HepG2 (cell line): ENCODE measurements around the gene PLPPR3. TPM values are rescaled to one million over a fixed set of nuclear protein-coding genes. Genes with fewer than 3 reads are reported as not detected.

ENCODE experiments used
- ATAC-seq: fragments of 200-7000 bp; cut with Tn5 transposase; 3 replicates; pipeline ENCODE4 v1.9.1; 2020; ENCODE audit warnings: mild to moderate bottlenecking, moderate library complexity
- BruUV-seq: library from RNA; stranded (reverse); fragments of 400-500 nt; replicated peaks from 2 replicates; lab custom pipeline; 2021; lab: Mats Ljungman, UMichigan
- CTCF ChIA-PET: fragments of 300-600 bp; formaldehyde crosslinking; extraction: SDS; loops from one replicate; lab custom pipeline; 2021; ENCODE audit warnings: low total read pairs, inconsistent platforms, low intra/inter-chr PET ratio; lab: Yijun Ruan, JAX
- POLR2A ChIA-PET: fragments of 350-600 bp; sonication (Branson Sonifier 250); formaldehyde crosslinking; loops from one replicate; lab custom pipeline; 2020; ENCODE audit warnings: antibody characterized with exemption, inconsistent platforms; lab: Yijun Ruan, JAX
- DNase-seq: peaks from one replicate; pipeline ENCODE4 v3.0.0-alpha.2; 2015; ENCODE audit warnings: low spot score
- FAIRE-seq: peaks from 3 replicates; lab custom pipeline; 2011; peaks lifted over from hg19 to GRCh38; lab: Jason Lieb, UNC
- H2AFZ ChIP-seq: one replicate; pipeline ENCODE4 v1.6.1; 2011; ENCODE audit warnings: low read length, inconsistent platforms
- H3K27ac ChIP-seq: fragments of 300-600 bp; 3 replicates; pipeline ENCODE4 v1.8.0; 2011; ENCODE audit warnings: mixed run types, mild to moderate bottlenecking, mixed read lengths, low read length, inconsistent platforms; ENCODE audit not compliant: insufficient read depth; ENCODE audit errors: extremely low read length
- H3K27me3 ChIP-seq, 2 experiments: fragments of 200-600 bp in 1 of 2; 2 replicates in 1 of 2; 3 replicates in 1 of 2; pipeline versions ENCODE4 v1.6.0 to v1.8.0; 2011; ENCODE audit warnings: low read length in 2 of 2, mild to moderate bottlenecking in 2 of 2, moderate library complexity in 2 of 2, inconsistent platforms in 1 of 2; ENCODE audit not compliant: insufficient read depth in 2 of 2, control insufficient read depth in 1 of 2
- H3K36me3 ChIP-seq, 2 experiments: fragments of 200-600 bp in 1 of 2; replicated peaks in 1 of 2; 2 replicates in 1 of 2; 3 replicates in 1 of 2; pipeline versions ENCODE4 v1.5.1 to v1.8.0; 2011; ENCODE audit warnings: low read length in 2 of 2, inconsistent platforms in 1 of 2; ENCODE audit not compliant: insufficient read depth in 2 of 2, control insufficient read depth in 1 of 2
- H3K4me1 ChIP-seq: 2 replicates; pipeline ENCODE4 v1.5.1; 2012; ENCODE audit warnings: low read length, inconsistent platforms; ENCODE audit not compliant: insufficient read depth
- H3K4me2 ChIP-seq: 2 replicates; pipeline ENCODE4 v1.6.0; 2011; ENCODE audit warnings: low read depth, low read length, inconsistent platforms
- H3K4me3 ChIP-seq, 3 experiments: fragments of 200-600 bp in 1 of 3; sonication (generic), shearing (Covaris generic) in 1 of 3; replicated peaks in 1 of 3; 2 replicates each; pipeline ENCODE4 v1.5.1; 2011 to 2016; ENCODE audit warnings: low read length in 3 of 3, inconsistent platforms in 2 of 3, low read depth in 2 of 3, mild to moderate bottlenecking in 2 of 3, control low read depth in 1 of 3, mixed read lengths in 1 of 3; ENCODE audit not compliant: insufficient read depth in 1 of 3
- H3K79me2 ChIP-seq: one replicate; pipeline ENCODE4 v1.6.1; 2011; ENCODE audit warnings: low read length, inconsistent platforms; ENCODE audit not compliant: insufficient read depth
- H3K9ac ChIP-seq: 2 replicates; pipeline ENCODE4 v1.6.0; 2011; ENCODE audit warnings: mild to moderate bottlenecking, low read depth, low read length, inconsistent platforms; ENCODE audit not compliant: insufficient read depth
- H3K9me3 ChIP-seq: 2 replicates; pipeline ENCODE4 v1.5.1; 2012; ENCODE audit warnings: mild to moderate bottlenecking, low read length
- H4K20me1 ChIP-seq: 2 replicates; pipeline ENCODE4 v1.6.0; 2011; ENCODE audit warnings: inconsistent platforms, mild to moderate bottlenecking, low read length, moderate library complexity; ENCODE audit not compliant: insufficient read depth
- BRCA1 ChIP-seq: sonication (generic); formaldehyde crosslinking; IDR thresholded peaks from 2 replicates; pipeline ENCODE4 v1.4.0; 2020; ENCODE audit warnings: missing genetic modification reagents
- GFI1 ChIP-seq: sonication (generic); formaldehyde crosslinking; IDR thresholded peaks from 2 replicates; pipeline ENCODE4 v1.5.0; 2020; ENCODE audit warnings: missing genetic modification reagents, mild to moderate bottlenecking, borderline replicate concordance
- HNRNPL ChIP-seq: fragments of 200-400 bp; formaldehyde crosslinking; IDR thresholded peaks from 2 replicates; pipeline ENCODE4 v1.6.1; 2017; ENCODE audit warnings: mild to moderate bottlenecking, low read depth, low read length
- HOXA7 ChIP-seq: sonication (generic); formaldehyde crosslinking; IDR thresholded peaks from 2 replicates; pipeline ENCODE4 v1.8.1; 2022; ENCODE audit warnings: mild to moderate bottlenecking, missing genetic modification reagents, moderate library complexity
- KMT2A ChIP-seq: sonication (generic); formaldehyde crosslinking; IDR thresholded peaks from 2 replicates; pipeline ENCODE4 v1.4.0; 2020; ENCODE audit warnings: missing genetic modification reagents
- NFKBIZ ChIP-seq: IDR thresholded peaks from 2 replicates; pipeline ENCODE4 v1.6.1; 2018; ENCODE audit warnings: missing genetic modification reagents, missing compliant biosample characterization
- SPEN ChIP-seq: sonication (generic); formaldehyde crosslinking; IDR thresholded peaks from 2 replicates; pipeline ENCODE4 v1.5.1; 2020; ENCODE audit warnings: low read depth, mild to moderate bottlenecking, missing genetic modification reagents
- SRSF4 ChIP-seq: fragments of 200-400 bp; formaldehyde crosslinking; IDR thresholded peaks from one replicate; pipeline ENCODE4 v1.6.1; 2018; ENCODE audit warnings: mild to moderate bottlenecking, low read depth, low read length, moderate library complexity; ENCODE audit not compliant: poor library complexity, severe bottlenecking
- YY1 ChIP-seq: IDR thresholded peaks from 2 replicates; pipeline ENCODE4 v1.6.1; 2011; ENCODE audit warnings: low read length, low read depth, moderate library complexity, mild to moderate bottlenecking; ENCODE audit not compliant: insufficient read depth, insufficient replicate concordance
- ZBTB7B ChIP-seq: sonication (generic); formaldehyde crosslinking; IDR thresholded peaks from 2 replicates; pipeline ENCODE4 v1.4.0; 2020; ENCODE audit warnings: missing genetic modification reagents
- ZNF607 ChIP-seq: sonication (generic); formaldehyde crosslinking; IDR thresholded peaks from 2 replicates; pipeline ENCODE4 v1.5.1; 2020; ENCODE audit warnings: missing genetic modification reagents, mild to moderate bottlenecking, borderline replicate concordance
- ZSCAN21 ChIP-seq: sonication (generic); formaldehyde crosslinking; IDR thresholded peaks from 2 replicates; pipeline ENCODE4 v1.8.0; 2022; ENCODE audit warnings: mild to moderate bottlenecking, missing genetic modification reagents, moderate library complexity, borderline replicate concordance
- ZSCAN9 ChIP-seq: IDR thresholded peaks from 2 replicates; pipeline ENCODE4 v1.6.1; 2016; ENCODE audit warnings: borderline replicate concordance
- WGBS: methylation state at CpG from one replicate; pipeline ENCODE4 v1.1.6; 2017; ENCODE audit warnings: low lambda C conversion rate; 5-methylcytosine and 5-hydroxymethylcytosine counted together
- in situ Hi-C: cut with HindIII; loops from 2 replicates; pipeline ENCODE4 v1.10.0; 2017; ENCODE audit warnings: low pct_unique_long_range_greater_than_20kb; ENCODE audit not compliant: extremely low pct_ligation_motif_present
- intact Hi-C: fragments of 100-400 bp; cut with micrococcal nuclease; formaldehyde crosslinking; loops from one replicate; pipeline ENCODE4 v1.10.0; 2022; ENCODE audit not compliant: unreplicated experiment
- polyA plus RNA-seq, 8 experiments: library from polyadenylated mRNA; depleted of rRNA in 3 of 8; stranded (reverse) in 7 of 8; unstranded in 1 of 8; fragments of >200 nt; fragmentation: Illumina TruSeq in 4 of 8; extraction: Trizol in 4 of 8; gene quantifications; 2 replicates each; pipeline versions ENCODE4 v1.2.1 to v1.2.3, GENCODE V29; 2011 to 2016; ENCODE audit warnings: low read depth in 4 of 8, missing spikeins in 1 of 8, mixed read lengths in 1 of 8; ENCODE audit not compliant: insufficient read depth in 1 of 8
- total RNA-seq, 5 experiments: library from RNA; depleted of rRNA; stranded (reverse); fragments of >200 nt; fragmentation: Illumina TruSeq; extraction: Trizol; gene quantifications; 2 replicates each; pipeline ENCODE4 v1.2.3, GENCODE V29; 2016; ENCODE audit warnings: low read depth in 1 of 5
- TF ChIP-seq, protein P1 (sequence below): sonication (generic); formaldehyde crosslinking; IDR thresholded peaks from 2 replicates; pipeline ENCODE4 v1.5.1; 2020; ENCODE audit warnings: mild to moderate bottlenecking, missing genetic modification reagents, moderate library complexity
- TF ChIP-seq, protein P2 (sequence below): IDR thresholded peaks from 2 replicates; pipeline ENCODE4 v1.6.1; 2016; ENCODE audit warnings: mild to moderate bottlenecking, missing biosample characterization, missing genetic modification reagents

PLPPR3 gene
- total and polyA plus RNA-seq, 2 of the 13 experiments (the other 11 are each of a cell fraction or from before 2014, with no cell fraction given) = 0.07 to 0.16 TPM

DNA sequence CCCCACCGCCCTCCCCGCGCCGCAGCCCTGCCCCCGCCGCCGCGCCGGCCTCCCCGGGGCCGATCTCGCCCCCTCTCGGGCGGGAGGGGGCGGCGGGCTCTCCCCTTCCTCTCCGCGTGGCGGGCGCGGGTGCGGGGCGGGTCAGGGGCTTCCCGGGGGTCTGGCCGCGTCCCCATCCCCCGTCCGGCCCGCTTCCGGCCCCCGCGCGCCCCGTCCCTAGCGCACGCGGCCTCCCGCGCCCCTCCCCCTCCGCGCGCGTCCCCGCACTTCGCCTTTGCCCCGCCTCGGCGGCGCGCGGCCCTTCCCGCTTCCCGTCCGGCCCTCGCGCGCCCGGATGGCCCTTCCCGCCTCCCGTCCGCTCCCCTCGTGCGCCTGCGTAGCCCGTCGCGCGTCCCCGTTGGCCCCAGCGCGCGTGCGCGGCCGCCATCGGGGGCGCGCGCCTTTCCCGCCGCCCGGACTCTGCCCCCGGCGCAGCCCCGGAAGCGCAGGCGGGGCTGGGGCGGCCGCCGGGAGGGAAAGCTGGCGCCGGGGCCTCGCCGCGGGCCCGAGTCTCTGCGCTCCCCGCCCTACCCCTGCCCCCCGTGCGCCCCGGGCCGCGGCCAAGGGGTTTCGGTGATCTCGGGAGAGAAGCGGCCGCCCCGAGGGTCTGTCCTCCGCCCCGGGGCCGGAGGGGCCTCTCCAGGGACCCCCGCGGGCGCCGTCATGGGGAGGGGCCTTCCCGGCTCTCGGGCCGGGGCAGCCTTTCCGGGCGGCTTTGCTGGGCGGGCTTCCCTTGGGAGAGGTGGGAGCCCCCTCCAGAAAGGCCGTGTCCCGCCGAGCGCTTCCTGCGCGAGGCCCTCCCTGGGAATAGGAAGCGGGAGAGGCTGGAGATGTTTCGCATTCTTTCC lies 24.0 kb downstream of the PLPPR3 start (continued):
- TF ChIP-seq, protein P1, sequence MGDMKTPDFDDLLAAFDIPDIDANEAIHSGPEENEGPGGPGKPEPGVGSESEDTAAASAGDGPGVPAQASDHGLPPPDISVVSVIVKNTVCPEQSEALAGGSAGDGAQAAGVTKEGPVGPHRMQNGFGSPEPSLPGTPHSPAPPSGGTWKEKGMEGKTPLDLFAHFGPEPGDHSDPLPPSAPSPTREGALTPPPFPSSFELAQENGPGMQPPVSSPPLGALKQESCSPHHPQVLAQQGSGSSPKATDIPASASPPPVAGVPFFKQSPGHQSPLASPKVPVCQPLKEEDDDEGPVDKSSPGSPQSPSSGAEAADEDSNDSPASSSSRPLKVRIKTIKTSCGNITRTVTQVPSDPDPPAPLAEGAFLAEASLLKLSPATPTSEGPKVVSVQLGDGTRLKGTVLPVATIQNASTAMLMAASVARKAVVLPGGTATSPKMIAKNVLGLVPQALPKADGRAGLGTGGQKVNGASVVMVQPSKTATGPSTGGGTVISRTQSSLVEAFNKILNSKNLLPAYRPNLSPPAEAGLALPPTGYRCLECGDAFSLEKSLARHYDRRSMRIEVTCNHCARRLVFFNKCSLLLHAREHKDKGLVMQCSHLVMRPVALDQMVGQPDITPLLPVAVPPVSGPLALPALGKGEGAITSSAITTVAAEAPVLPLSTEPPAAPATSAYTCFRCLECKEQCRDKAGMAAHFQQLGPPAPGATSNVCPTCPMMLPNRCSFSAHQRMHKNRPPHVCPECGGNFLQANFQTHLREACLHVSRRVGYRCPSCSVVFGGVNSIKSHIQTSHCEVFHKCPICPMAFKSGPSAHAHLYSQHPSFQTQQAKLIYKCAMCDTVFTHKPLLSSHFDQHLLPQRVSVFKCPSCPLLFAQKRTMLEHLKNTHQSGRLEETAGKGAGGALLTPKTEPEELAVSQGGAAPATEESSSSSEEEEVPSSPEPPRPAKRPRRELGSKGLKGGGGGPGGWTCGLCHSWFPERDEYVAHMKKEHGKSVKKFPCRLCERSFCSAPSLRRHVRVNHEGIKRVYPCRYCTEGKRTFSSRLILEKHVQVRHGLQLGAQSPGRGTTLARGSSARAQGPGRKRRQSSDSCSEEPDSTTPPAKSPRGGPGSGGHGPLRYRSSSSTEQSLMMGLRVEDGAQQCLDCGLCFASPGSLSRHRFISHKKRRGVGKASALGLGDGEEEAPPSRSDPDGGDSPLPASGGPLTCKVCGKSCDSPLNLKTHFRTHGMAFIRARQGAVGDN = peak; percentile 10
- TF ChIP-seq ZNF607 (CRISPR knock-in tag) (no peak), BRCA1 (CRISPR knock-in tag) (no peak)

DNA sequence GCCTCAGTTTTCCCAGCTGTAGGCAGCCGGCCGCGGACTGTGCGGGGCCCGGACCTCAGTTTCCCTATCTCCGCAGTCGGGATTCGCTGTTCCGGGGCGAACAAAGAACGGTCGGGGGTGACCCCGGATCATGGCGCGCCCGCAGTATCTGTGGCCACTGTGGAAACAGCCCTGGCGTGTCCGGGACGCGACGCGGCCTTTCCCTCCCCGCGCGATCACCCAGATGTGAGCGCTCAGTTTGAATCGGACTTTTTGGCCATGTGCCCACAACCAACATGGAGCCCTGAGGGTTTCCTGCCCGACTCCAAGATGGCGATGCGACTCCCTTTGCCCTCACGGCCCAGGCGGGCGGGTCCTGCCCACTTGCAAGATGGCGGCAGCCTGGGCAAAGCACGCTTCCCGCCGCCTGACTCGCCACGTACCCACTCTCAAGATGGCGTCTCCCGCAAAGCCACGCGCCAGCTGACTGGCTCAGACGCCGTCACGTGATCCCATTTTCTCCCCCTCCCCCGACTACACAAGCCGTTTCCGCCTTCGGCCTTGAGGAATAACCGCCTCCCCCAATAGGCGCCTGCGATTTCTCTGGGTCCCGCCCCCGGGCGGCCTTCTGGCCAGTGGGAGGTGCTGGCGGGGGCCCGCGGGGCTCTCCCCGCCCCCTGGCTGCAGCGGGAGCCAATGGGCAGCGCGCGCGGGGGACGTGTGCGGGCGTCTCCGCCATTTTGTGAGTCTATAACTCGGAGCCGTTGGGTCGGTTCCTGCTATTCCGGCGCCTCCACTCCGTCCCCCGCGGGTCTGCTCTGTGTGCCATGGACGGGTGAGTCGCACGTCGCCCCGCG lies 24.8 kb downstream of the PLPPR3 start, which contains the start of gene PTBP1:
PTBP1 (plus strand) TSS at position 761 of the 836 bp plus-strand sequence; CDS start at position 807, 46 bp downstream.
- DNase-seq = peak; percentile 99
- peak; percentile 99 for FAIRE-seq
- H3K27me3 ChIP-seq = no peaks in the 10 kb centered on the region; a peak in 1 of 5 replicates
- ATAC-seq = peak; percentile 66
- no peaks in the 10 kb centered on the region for H3K9me3 ChIP-seq
- intact Hi-C loops (no loop called here), in situ Hi-C loops (no loop called here)
- H2AFZ ChIP-seq = no peak within 1 kb of the TSS
- no TSS peak for BruUV-seq
- H3K79me2 ChIP-seq = peaks cover 40% of the 10 kb centered on the region
- peak within 1 kb of the TSS; percentile 85 to 96 (median 96) for H3K4me3 ChIP-seq
- H3K9ac ChIP-seq = peak within 1 kb of the TSS; percentile 99
- peaks cover 38% of the 10 kb centered on the region for H4K20me1 ChIP-seq
- H3K4me2 ChIP-seq = peak within 1 kb of the TSS; percentile 89
- peaks cover 69% of the 10 kb centered on the region for H3K4me1 ChIP-seq
- WGBS = 2% methylated on average over 26 of the region's 83 CpGs
- peak within 1 kb of the TSS; percentile 97 for H3K27ac ChIP-seq
- peaks cover 10 to 19% of the 10 kb centered on the region in 2 experiments; a peak in 4 of 5 replicates for H3K36me3 ChIP-seq
- POLR2A ChIA-PET = interaction anchor here (0.6 to 1.9 kb wide), 7 partner anchors 13 to 229 kb away, joined by 3 to 10 read pairs (median 6); partner anchors contain the start of genes CNN2, PRTN3 and WDR18
- CTCF ChIA-PET = no interaction called here
- TF ChIP-seq GFI1 (no peak; the same call in 1 of the 2 replicates), YY1 (peak; percentile 98), ZSCAN9 (CRISPR knock-in tag) (peak; percentile 83), KMT2A (0 out of 2 replicates have a peak, but pooled peaks have one; percentile 46), SRSF4 (no peak), ZSCAN21 (peak; percentile 70; the same call in 1 of the 2 replicates), NFKBIZ (CRISPR knock-in tag) (no peak), SPEN (CRISPR knock-in tag) (peak; percentile 90; the same call in 1 of the 2 replicates), ZBTB7B (CRISPR knock-in tag) (peak; percentile 16; the same call in 1 of the 2 replicates), HNRNPL (peak; percentile 86), HOXA7 (CRISPR knock-in tag) (no peak)
- TF ChIP-seq, protein P2, sequence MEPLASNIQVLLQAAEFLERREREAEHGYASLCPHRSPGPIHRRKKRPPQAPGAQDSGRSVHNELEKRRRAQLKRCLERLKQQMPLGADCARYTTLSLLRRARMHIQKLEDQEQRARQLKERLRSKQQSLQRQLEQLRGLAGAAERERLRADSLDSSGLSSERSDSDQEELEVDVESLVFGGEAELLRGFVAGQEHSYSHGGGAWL = peak; percentile 85; the same call in 1 of the 2 replicates
